NK-92 treated with Interleukin-12 subunit alpha and Interleukin-12 subunit beta, amount 100 ng/mL, for 24 hours (cell line): ENCODE data around the gene RHO.
A peak's percentile ranks its signal among the peaks of the same experiment; 100 is the strongest.
"Not testable (repeated sequence)": the region's sequence is repeated elsewhere in the genome, so short reads cannot be mapped to it uniquely, and the experiment has no call there.

Experiments
- DNase-seq: peaks from one replicate; lab custom pipeline; 2025; lab: John Stamatoyannopoulos, UW

RHO gene

DNA sequence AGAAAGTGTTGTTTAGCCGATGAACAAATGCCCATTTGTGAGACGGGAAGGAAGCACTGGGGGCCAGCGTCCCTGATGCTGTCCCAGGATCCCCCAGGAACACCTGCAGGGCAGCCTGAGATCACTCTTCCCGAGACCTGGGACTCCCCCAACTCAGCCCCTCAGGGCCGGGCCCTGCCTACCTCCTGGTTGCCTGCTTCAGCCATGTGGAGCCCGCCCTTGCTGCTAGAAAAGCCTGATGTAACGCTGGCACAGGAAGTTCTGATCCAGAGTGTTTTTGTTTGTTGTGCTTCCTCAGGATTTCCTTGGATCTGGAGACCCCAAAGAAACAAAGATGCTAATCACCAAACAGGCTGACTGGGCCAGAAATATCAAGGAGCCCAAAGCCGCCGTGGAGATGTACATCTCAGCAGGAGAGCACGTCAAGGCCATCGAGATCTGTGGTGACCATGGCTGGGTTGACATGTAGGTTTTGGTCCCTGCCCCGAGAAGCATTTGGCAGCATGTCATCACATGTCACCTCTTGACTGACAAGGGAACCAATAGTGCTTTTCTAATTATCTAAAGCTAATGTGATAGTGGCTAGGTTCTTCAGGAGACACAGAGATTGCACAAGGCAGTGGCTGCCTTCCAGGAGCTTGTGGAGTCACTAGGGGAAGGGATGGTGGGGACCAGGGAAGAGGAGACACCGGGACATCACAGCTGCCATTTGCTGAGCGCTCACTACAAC lies 28.7 kb upstream of the RHO start:
- not testable (repeated sequence) for DNase-seq

DNA sequence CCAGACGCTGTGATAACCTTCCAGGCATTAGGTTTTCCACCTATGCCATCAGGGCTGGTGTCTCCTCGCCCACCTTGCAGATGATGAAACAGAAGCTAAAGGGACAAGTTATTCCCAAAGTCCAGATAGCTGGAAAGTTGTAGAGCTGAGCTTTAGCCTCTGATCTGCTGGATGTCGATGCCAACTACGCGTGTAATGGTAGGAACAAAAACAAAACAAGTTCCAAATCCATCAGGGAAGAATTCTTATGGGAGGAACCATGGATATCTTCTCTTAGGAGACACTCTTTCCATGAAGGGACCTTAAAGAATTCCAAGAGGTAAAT lies 28.1 kb upstream of the RHO start:
- no peak for DNase-seq

DNA sequence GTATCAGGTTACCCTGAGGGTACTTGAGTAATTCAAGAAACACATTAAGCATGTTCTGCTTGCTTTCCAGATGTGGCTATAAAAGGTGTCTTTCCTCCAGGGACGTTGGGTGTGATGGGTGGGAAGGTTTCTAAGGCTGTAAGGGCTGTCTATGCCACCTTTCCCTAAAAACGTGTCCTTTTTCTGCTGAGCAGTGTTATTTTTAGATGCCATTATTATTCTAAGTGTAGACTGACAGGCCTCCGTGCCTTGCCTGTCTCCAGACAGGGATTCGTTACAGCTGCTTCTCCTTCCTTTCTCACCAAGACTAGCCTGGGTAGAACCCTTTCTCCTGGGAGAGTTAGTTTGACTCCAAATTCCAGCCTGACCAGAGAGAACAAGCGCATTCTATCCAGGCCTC lies 26.8 kb upstream of the RHO start:
- DNase-seq = no peak

DNA sequence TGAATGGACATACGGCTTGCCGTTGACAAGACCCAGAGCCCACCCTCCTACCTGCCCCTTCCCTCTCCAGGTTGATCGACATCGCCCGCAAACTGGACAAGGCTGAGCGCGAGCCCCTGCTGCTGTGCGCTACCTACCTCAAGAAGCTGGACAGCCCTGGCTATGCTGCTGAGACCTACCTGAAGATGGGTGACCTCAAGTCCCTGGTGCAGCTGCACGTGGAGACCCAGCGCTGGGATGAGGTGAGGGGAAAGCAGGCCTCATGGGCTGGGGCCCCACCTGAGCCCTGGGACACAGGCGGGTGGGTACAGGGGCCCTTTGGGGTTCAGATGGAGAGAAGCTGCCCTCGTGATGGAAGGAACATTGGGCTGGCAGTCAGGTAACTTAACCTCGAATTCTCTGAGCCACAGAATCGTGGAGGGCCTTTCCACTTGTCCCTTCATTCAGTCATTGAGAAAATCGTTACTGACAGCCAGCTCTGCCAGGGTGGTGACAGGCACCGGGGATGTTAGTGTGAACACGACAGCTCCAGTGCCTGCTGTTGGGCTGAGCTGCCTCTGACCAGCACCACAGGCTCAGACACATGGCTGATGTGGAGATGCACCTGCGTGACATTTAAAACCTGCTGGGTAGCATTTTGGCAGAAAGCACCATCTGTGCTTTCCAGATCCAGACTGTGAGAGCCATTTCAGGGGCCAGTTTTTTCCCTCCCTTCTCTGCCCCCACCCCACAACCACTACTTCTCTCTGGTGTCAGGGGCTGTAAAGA lies 25.6 kb upstream of the RHO start:
- no peak for DNase-seq

DNA sequence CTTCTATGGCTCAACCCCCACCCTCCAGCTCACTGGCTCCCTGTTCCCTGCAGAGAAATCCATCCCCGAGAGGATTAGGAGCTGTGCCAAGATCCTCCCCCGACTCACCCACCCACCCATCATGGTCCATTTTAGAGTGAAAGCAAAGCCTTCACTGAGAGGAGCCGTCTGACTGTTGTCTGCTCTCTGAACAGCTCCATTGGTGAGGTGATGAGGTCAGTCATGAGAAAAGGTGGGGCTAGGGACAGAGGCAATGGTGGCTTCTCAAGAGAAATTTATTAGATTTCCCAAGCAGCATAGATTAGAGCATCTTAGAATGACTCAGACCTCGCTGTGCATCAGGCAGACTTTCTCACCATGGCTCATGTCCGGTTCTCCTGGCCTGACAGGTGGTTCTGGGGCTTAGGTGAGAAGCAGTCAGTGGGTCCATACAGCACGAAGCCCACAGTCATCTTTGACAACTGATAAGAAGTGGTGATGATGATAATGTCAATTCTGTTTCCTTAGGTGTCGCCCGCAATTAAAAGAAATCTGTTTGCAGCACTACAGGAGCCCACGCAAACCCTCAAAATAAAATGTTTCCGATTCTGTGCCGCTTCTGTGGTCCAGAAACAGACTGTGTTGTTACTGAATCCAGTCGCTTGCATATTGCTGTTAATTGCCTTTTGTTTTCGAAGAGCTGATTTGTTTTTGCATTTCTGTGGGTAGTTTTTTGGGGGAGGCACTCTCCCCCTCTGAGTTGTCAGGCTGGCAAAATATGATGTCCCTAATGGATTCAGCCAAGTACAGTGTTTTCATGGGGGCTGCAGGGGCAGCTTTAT lies 24.8 kb upstream of the RHO start:
- peak; percentile 51 for DNase-seq

DNA sequence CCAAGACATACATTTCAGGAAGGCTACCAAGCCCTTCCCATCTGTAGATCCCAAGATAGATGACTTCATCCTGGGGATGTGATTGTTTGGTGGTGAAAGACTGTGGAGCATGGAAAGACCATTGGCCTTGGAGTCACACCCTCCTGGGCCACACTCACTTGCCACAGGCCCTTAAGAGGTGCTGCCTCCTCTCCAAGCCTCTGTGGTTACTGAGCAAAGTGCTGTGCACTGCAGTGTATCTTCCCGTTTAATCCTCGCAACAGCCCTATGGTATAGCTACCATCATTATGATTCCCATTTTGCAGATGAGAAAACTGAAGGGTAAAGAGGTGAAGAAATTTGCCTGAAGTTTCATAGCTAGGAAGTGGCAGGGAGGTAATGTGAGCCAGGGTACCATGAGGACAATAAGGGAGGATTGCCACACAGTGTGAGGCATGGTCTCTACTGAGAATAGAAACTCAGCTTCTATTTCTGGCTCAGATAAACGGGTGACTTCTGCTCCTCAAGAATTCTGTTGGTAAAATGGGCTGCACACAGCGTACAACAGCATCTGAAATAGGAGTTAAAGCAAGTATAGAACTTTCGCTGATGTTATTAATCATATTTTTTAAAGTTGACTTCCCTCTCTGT lies 23.9 kb upstream of the RHO start:
- no peak for DNase-seq

DNA sequence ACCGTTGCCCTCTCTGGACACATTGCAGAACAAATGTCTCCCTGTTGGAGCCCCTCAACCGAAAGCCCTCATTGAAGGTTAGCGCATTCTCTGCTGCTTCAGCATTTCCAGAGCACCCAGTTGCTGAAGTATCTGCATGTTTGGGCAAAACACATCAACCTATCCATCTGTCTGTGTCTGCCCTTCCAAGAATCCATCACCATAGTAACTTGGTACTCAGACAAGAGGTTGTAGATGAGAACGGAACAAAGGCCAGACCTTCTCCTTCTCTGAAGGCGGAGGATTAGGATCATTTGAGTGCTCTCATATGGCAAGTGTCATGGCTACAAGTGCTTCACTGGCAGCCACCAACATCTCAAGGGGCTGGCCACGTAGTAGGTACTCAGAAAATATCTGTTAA lies 23.1 kb upstream of the RHO start:
- DNase-seq = no peak

DNA sequence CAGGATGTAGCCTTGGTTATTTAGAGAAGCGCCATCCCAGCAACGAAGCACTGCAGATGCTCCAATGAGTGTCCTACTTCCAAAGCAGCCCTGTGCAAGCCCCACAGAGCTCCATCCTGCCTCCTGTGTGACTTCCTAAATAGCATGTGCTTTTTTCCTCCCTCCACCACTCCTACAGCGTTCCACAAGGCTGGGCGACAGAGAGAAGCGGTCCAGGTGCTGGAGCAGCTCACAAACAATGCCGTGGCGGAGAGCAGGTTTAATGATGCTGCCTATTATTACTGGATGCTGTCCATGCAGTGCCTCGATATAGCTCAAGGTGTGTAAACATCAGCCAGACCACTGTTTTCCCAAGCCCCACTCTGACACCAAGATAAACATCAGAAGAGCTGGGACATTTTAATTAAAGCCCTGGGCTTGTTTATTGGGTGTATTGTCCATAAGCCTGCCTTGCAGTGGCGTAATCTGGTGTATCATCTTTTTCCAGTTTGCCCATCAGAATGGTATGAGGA lies 22.2 kb upstream of the RHO start:
- no peak for DNase-seq

DNA sequence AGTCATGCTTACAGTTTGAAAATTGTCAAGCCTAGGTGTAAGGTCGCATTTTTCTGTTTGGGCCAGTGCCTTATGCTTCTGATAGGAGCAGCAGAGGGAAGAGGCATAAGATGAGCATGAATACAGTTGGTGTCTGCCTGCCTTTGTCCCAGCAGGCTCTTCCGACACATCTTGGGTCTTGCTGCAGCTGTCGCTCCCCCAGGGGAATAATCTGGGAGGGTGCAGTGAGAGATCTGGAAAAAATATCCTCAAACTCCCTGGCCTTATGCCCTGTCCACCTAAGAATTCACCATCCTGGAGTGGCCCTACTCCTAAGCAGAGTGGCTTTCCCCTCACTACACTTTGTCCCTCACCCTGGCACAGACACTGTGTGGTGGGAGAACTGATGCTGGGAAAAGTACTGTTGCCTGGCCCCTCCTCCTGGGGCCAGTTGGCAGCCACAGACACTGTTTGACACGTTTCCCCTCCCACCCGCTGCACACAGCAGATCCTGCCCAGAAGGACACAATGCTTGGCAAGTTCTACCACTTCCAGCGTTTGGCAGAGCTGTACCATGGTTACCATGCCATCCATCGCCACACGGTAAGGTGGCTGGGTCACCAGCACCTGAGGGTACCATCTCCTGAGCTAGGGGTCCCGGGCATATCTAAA lies 21.1 kb upstream of the RHO start:
- no peak for DNase-seq

DNA sequence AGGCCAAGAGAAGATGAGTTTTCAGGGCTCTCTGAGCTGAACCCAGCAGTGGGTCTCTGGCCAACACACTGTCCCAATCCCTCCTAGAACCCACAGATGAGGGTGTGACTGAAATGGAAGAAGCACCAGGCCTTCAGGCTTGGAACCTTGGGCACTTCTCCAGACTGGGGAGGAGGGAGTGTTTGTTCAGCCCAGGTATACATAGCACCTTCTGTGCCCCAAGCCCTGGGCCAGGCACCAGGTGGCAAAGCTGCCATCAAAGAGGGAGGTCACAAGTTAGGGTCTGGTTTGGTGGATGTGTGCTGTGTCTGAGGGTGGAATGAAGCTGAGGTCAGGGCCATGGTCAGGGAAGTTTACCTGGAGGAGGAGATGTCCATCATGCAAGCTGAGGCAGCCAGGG lies 15.8 kb upstream of the RHO start:
- no peak for DNase-seq

DNA sequence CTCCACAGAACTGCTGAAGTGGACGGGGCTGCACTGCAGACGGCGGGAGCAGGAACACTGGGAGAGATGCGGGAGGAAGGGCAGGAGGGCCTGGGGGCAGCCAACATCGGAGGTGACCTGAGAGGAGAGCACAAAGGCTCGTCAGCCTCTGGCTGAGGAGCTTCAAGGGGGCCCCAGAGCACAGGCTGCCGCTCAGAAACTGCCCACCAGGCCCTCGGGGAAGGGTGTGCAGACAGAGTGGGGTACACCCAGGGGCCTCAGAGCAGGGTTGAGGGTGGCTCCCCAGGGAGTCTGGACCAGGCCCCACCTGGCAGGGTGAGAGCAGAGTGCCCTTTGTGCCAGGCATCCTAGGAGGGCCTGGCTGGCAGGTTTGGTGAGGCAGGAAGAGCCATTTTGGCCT lies 14.7 kb upstream of the RHO start:
- no peak for DNase-seq

DNA sequence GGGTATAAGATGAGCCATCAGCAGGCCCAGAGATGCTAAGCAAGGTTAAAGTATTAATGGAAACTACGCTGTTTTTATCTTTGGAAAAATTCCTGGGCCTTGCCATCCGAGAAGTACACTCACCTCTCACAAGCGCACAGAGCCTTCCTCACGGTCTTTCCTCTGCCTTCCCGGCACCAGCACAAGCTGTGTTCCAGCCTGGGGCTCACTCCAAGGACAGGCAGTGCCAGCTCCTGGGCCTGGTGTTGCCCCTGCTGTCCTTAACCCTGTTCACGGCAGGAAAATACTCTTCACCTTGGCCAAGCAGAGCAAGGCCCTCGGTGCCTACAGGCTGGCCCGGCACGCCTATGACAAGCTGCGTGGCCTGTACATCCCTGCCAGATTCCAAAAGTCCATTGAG lies 14.3 kb upstream of the RHO start:
- DNase-seq = no peak

DNA sequence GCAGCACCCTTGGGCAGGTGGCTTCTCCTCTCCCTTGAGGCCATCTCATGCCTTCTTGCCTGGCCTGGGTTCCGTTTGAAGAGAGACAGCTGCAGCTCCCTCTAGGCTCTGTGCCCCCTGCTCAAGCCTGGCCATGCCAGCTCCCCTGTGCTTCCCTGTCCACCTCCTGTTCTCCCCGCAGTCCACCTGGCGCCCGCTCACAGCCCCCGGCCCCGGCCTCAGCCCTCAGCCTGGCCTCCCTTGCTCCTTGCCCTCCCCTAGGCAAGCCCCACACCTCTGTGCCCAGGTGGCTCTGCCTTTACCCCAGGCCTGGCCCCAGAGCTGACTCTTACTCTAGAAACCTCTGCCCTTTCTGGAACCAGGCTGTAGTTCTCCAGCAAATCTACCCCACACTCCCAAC lies 13.9 kb upstream of the RHO start:
- DNase-seq = no peak

DNA sequence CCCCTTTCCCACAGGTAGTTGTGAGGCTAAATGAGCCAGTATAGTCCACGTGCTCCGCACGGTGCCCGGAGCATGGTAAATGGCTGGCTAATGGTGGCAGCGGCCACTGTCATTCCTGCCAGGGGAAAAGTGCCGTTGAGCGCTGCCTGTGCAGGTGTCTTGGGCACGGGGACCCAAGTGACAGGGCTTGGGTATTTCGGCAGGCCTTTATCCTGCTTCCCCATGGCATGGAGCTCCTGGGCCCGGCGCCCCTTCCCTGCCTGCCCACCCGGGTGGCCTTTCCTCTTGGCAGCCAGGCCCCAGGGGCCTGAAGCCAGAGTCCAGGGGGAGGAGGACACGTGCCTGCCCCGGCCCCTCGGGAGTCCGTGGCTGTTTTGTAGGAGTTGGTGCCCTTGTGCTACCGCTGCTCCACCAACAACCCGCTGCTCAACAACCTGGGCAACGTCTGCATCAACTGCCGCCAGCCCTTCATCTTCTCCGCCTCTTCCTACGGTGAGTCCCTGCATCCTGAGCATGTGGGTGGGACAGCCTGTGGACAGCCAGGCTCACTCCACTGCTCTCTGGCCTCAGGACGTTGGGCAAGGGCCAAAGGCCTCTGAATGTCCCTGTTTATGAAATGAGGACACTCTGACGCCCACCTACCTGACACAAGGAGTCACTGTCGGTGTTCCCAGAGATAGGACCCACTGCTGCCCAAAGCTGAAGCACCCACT lies 13.2 kb upstream of the RHO start:
- not testable (repeated sequence) for DNase-seq

DNA sequence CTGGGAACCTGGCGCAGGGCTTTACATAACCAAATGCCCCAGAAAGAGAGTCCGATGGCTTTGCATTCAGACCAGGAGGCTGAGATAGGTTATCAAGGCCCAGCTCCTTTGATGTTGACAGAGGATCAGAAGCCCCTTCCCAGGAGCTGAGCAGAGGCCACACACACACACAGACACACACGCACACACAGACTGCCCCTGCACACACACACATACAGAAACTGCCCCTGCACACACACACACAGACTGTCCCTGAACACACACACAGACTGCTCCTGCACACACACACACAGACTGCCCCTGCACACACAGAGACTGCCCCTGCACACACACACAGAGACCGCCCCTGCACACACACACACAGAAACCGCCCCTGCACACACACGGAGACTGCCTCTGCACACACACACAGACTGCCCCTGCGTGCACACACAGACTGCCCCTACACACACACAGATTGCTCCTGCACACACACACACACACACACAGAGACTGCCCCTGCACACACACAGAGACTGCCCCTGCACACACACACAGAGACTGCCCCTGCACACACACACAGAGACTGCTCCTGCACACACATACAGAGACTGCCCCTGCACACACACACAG lies 12.5 kb upstream of the RHO start:
- not testable (repeated sequence) for DNase-seq

DNA sequence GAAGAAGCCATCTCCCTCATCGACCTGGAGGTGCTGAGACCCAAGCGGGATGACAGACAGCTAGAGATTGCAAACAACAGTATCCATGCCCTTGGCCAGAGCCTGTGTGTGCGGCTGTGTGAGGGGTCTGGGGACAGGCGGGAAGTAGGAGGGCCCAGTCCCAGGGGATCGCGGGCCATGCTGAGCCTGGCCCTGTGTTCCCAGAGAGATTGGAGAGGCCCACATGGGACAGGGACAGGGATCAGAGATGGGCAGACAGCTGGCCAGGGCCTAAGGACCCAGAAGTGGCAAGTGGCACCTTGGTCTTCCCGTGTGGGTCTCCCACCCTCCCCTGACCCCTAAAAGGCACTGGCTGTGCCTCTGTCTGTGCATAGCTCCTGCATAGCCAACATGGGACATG lies 10.9 kb upstream of the RHO start:
- no peak for DNase-seq

DNA sequence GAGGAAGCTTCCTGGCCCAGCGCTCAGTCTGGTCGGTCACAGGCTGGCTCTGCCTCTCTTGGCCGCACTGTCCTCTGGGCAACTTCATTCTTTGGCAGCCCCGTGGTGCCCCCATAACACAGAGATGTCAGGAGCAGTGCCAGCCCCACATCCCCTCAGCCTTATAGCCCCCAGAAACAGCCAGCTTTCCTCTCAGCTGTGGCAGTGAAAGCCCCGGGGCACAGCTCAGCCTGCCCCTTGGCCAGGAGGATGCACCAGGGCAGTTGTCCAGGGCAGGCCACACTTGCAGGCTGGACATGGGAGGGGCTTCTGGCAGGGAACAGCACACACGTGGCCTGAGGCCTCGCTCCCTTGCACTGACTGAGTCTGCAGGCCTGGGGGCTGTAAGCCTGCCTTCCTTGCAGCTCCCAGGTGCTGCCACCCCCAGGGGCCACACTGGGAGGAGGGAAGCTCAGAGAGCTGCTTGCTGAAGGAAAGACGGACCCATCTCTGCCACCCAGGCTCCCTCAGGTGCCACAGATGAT lies 10.3 kb upstream of the RHO start:
- no peak for DNase-seq

DNA sequence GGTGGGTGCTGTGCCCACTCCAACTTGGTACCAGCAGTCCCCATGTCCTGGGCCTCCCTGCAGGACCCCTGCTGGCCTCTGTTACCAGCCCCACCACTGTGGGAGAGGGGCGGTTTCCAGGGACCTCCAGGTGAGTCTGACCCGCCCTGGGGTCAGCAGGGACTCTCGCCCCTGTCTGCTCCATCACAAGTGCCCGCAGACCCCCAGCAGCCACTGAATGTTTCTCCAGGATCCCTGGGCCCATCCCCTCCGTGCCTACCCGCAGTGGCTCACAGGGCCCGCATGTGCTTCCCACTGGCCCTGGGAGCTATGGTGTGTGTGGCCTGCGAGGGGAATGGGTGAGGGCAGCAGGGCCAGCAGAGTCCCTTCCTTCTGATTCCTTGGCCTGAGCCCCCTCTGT lies 9.9 kb upstream of the RHO start:
- no peak for DNase-seq

DNA sequence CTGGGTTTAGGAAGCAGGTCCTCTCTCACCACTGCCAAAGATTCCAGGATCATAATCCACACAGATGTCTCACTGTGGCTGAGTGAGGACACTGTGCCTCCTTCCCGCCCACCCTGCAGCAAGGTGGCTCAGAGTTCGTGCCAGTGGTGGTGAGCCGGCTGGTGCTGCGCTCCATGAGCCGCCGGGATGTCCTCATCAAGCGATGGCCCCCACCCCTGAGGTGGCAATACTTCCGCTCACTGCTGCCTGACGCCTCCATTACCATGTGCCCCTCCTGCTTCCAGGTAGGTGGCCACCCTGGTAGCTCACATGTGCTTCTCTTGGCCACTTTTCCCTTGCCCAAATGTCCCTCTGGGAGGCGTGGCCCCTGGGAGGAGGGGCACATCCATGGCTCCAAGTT lies 9.0 kb upstream of the RHO start:
- no peak for DNase-seq

DNA sequence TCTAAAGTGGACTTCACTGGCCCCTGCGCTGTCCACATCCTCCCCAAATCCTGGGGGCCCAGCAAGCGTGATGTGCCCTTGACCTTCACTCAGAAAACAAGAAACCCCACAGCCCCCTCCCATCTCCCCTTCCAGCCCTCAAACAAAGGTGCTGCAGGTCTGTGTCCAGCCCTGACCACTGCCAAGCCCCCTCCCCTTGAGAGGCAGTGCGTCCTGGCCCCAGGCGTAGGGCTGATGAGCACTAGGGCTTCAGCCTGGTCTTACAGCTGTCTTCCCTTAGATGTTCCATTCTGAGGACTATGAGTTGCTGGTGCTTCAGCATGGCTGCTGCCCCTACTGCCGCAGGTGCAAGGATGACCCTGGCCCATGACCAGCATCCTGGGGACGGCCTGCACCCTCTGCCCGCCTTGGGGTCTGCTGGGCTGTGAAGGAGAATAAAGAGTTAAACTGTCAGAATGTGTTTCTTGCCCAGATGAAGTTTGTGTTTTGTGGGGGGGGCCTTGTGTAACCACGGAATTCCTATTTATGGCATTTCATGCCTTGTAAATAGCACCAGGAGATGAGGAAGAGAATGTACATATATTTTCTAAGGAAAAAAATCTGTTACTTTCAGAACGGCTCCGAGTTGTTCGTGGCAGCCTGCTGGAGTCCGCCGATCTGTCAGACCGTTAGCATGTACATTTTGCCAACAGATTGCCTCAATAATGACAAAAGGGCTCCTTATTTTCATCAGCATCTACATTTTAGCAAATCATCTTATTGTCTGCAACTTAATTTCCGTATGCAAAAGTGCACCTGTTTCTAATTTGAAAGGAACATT lies 8.3 kb upstream of the RHO start:
- DNase-seq = no peak
